HTR-8/SVneo (cell line): ENCODE measurements around the gene PTCH1.

Experiments
- DNase-seq: peaks from one replicate; pipeline ENCODE4 v3.0.0; 2011; ENCODE audit warnings: low spot score, mixed read lengths; ENCODE audit not compliant: insufficient read length
- FAIRE-seq: peaks from 2 replicates; lab custom pipeline; 2011; peaks lifted over from hg19 to GRCh38; lab: Jason Lieb, UNC

The PTCH1 gene

DNA sequence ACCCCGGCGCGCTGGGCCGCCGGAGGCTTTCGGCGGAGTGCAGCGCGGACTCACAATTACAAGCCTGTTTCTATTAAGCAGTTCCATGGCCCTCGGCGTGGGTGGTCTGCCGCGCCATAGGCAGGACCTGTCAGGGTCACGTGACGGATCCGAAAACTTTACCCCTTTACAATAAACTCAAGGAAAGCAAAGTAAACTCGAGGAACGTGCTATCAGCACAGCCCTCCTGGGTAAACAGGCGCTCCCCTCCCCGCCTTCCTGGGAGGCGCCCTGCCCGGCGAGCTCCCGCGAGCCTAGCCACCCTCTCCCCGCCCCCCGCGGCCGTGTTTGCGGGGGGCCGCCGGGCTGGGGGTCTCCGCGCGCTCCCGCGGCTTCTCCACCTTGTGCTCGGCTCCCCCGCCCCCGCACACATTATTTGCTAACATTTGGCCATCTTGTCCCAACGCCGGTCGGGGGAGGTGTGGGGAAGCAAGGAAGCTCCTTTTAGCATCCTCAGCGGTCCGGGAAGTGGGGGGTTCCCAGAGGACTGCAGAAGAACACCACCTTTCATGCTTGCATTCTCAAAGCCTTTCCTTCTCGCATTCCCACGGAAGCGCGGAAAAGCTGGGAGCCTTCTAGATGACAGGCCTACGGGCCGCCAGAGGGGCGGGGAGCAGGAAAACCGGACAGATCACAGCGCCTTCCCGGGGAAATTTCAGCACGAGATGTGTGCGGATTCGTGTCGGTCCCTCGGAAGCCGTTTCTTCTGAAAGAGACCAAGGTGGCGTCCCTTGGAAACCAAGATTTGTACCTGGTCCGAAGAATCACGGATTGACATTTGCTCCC, at the start of gene PTCH1:
Gene PTCH1 (minus strand): TSS at position 238 of the 825 bp plus-strand sequence.
- DNase-seq (no peak), FAIRE-seq (no peak)

DNA sequence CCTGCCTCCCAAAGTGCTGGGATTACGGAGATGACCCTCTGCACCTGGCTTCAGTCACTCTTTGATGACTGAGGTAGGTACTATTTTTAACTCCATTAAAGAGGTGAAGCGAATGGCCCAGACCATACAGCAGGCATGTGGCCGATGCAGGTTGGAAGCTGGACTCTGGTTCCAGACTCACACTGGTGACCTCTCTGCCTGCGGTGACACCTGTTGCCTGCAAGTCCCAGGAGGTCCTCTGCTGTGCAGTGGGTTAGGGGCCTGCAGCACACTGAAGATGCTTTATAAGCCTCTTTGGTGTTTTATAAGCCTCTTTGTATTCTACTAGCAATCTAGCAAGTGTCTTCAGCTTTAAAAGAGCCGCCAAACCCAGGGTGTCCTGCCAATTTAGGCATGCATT, 49.2 kb upstream of the PTCH1 start:
- FAIRE-seq (no peak), DNase-seq (no peak)

DNA sequence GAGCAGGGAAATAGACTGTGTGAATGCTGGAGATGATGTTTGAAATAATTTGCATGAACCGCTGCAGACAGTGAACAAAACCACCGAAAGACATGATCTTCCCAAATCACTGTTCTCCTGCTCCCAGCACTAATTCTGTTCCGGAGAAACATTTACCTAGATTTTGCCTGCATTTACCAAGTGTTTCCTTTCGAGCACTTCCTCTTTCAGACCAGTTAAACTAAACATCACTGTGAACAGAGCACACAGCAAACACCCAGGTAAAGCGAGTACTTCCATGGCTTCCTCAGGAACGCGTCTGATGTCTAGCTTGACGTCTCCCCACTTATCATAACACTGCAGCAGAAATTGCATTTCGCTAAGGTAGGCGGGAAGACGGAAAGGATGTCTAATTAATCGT, 45.1 kb upstream of the PTCH1 start:
- DNase-seq (no peak), FAIRE-seq (no peak)

DNA sequence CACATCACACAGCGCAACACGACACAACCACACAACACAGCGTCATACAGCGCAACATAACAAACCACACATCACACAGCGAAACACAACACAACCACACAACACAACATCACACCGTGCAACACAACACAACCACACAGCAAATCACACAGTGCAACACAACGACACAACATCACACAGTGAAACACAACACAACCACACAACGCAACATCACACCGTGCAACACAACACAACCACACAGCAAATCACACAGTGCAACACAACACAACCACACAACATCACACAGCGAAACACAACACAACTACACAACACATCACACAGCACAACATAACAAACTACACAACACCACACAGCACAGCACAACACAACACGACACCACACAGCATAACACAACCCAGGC, 40.4 kb upstream of the PTCH1 start:
- no peak for DNase-seq
- peak; percentile 99 for FAIRE-seq

DNA sequence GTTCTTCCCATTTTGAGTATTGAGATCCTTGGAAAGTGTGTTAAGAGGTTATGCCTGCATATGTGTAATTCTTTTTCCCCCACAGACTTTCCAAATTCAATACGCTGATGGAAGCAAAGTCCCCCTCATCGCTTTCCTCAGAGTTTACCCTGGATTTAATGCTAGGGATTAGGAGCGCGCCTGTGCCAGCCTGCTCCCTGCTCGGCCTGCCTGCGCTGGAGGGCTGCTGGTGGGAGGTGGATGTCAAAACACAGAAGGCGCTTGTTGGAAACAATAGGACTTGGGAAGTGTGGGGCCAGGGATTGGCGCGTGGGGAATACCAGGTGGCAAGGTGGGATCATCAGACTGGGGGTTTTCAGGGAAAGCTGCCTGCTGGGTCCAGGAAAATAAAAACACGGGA, 39.8 kb upstream of the PTCH1 start:
- FAIRE-seq: no peak
- no peak for DNase-seq

DNA sequence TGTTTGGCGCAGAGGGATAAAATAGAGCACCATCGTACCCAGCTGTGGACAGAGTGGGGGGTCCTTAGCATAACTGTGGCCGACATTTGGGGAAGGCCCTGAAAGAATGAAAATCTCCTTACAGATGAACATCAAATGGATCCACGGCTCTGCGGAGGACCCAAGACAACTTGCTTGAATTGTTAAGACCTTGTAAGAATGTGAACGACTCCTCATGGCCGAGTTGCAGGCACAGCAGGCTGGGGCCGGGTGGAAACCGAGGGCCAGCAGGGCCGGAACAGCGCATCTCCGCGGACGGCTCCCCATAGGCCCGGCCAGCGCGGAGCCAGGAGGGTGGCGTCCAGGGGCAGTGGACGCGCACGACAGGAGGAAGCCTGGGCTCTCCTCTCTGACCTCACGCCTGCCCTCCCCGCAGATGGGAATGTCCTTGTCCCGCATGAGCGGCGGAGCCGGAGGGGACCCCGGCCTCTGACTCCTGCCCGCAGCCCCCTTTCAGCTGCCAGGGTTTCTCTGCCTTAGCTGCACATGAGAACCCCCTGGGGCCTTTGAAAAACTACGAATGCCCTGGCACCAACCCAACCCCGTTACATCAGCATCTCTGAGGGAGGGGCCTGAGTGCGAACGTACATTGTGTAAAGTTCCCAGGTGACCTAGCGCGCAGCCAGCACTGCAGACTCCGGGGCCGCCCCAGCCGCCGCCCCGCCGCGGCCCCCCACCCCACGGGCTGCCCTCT, 36.2 kb upstream of the PTCH1 start:
- FAIRE-seq (no peak), DNase-seq (no peak)

DNA sequence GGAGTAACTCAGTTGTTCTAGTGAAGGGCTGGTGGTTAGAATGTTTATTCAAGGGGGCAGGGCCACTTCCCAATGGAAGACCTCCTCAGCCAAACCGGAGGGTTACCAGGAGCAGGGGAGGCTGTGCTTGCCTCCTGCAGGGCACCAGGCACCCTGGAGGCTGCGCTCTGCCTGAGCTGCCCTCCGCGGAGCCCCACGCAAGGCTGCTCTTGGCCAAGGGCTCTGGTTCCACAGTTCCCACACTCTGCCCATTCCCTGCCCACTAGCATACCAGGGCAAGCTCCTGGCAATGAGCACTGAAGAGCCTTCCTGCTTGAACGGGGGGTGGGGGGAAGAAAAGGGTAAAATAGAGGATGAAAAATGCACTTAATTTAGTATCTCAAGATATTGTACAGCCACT, 35.5 kb upstream of the PTCH1 start:
- FAIRE-seq (no peak), DNase-seq (no peak)

DNA sequence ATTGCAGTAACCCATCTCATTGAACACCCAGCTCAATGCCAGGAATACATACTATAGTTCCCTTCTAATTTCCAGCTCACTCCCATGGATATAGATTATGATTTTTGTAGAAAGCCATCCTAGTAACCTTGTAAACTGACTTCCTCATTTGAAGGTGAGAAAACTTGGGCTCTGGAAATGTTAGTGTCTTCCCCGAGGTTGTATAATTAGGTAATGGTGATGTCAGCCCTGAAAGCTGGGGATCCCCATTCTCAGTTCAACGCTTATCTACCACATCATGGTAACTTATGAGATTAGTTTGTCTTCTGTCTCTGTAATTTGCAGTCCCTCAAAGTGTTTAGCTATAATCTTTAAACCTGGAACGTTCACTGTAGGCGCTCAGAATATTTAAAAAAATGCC, 34.6 kb upstream of the PTCH1 start:
- no peak for DNase-seq
- FAIRE-seq: no peak

DNA sequence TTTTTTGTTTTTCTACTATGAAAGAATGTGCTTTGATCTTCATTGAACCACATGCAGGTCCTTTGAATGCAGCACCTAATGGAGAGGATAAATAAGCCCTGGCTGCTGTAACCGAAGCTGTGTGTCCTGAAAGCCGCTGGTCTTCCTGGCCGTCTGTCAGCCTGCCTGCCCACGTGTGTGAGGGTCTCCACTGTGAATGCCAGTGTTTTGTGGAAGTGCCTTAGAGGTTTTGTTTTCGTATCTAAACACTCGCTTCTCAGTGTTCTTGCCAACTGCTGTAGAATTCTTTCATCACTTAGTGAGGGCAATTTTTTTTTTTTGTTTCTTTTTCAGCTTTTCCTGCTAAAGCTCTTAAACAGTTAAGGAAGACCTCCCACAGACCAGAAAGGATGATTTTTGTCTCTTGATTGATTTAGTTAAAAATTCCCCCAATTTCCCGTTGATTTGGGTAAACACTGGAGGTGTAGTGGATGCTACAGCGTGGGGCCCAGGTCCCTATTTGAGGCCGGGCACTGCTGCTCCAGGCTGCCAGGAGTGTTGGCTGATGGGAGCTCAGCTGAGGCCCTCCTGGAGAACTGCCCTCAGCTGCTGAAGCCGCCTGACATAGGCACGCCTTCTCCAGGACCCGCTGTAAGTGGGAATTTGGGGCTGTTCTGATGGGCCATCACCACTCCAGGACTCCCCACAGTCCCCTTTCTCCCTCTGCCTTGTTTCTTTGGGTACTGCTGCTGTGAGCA, 29.2 kb upstream of the PTCH1 start:
- FAIRE-seq: no peak
- DNase-seq: no peak

DNA sequence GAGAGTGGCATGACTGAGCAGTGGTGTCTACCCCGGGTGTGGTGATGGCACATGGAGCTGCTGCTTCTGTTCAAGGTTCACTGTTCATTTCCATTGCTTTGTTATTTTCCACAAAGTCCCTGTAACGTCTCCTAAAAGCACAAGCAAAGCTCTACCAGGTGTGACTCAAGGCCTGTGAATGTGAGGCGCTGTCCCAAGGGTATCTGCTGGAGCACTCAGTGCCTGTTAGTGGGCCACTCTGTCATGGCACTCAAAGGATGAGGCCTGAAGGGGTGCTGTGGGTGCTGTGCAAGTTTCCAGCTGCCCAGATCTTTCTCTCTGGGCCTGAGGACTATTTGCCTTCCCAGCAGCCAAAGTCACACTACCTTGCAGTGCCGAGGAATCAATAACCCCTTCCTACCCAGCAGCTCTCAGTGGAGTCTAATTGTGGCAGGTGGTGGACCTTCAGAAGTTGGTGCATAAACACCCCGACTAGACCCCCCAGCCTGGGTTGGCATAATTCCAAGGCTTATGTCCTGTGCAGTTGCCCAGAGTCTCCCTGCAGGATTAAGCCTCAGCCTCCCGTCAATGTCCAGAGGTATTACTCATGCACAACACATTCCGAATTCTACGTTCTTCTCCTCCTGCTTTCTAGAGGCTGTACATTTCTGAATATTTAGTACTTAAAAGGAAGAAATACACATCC, 17.4 kb upstream of the PTCH1 start:
- DNase-seq: no peak
- FAIRE-seq: no peak

DNA sequence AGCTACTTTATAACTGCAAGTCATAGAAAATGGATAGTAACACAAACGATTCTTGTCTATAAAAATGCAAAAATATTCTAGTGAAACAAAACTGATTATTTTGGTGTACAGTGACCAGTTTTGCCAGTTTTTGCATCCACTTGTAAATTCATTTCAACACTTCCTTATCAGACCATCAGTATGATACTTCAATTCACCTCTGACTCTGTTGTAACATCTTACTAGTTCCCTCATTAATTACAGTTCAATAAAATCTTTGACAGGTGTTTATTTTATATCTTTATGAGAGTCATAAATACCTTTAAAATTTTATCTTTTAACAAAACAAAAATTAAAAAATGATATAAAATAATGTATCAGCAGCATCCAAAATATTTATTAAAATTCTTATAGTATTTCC, 13.1 kb upstream of the PTCH1 start:
- no peak for DNase-seq
- FAIRE-seq: no peak

DNA sequence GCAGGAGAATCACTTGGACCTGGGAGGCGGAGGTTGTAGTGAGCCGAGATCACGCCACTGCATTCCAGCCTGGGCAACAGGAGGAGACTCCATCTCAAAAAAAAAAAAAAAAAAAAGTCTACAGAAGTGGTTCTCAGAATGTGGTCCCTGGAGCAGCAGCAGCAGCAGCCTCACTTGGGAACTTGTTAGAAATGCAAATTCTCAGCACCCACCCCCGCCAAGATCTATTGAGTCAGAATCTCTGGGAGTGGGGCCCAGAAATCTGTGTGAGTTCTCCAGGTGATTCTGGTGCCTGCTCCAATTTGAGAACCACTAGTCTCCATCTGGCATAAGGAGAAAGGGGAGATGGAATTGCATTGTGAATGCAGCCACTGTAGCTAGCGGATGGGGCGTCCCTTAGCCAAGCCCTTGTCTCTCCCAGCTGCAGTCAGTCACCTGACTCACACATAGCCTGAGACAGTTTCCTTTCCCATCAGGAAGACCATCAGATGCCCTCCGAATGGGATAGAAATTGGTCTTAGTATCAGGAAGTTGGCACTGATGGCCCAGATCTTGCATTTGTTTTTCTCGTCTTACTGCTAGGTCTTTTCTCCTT, 12.2 kb upstream of the PTCH1 start:
- FAIRE-seq (no peak), DNase-seq (no peak)

DNA sequence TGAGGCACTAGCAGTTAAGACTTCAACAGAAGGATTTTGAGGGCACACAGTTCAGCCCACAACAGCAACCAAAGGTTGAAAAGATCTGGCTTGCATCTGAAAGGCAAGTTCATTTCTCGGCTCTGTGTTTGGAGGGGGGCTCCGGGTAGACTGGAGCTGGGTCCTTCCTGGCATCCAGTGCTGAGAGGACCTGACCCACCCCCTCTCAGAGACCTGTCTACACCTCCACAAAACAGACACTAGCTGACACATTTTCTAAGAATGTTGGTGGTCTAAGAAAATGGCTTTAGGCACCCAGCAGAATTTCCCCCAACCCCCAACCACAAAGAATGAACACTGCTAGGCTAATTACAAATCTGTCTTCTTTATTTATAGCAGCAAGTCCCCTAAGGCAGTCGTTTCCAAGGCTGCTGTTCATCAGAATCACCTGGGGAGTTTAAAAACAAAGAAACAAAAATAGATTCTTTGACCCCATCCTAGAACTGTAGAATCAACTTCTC, 6.2 kb upstream of the PTCH1 start:
- no peak for DNase-seq
- no peak for FAIRE-seq

DNA sequence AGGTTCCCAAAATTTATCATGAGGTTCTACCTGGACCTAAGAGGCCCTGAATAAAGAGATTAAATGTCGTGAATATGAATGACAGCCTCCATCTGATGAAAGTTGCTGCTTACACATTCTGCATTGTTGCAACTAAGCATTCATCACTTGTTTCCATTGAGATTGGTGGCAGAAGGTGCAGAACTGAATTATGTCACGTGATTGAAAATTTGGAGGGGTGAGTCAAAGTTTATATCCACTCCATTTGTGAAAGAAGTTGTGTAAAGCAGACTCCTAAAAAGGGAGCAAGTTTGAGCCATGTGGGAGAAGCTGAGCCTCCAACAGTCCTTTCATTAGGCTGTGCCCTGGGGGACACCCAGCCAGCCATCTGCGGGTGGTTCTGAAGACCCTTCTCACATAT, 4.9 kb upstream of the PTCH1 start:
- FAIRE-seq: no peak

DNA sequence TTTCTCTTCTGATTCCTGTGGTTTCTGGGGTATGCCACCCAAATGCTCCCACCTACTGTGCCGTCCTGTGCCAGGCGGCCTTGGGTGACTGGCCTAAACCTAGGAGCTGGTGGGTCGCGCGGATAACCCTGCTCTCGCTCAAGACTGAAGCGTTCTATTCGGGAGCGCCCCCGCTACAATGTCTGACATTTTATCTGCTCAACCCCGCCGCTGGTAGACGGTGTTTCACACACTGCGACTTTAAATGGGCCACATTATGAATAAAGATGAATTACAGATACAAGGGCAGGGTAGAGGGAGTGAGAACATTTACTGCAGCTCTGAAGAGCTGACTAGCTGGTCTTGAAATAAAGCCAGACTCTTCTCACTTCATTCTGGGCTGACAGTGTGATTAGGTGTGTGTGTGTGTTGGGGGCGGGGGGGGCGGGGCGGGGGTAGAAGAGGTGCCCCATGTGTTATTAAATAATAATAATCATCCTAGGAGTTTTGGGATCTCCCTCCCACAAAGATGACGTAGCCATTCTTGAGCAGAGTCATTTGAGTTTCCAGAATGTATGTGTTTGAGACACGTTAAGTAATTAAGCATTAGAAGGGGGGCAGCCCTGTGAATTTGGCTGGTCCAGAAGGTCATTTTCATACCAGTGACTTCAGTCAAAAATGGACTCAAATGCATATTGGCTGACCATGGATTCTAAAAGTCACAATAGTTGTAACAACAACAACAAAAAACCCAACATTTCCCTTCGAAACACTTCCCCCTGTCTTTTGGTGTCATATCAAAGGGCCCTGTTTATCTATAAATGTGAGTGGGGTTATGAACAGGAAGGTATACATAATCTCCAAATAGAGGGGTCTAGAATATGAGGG, 1.0 kb upstream of the PTCH1 start:
- DNase-seq (no peak), FAIRE-seq (no peak)

More for the DNA sequence above, 4.9 kb upstream of the PTCH1 start:
- no peak for DNase-seq

DNA sequence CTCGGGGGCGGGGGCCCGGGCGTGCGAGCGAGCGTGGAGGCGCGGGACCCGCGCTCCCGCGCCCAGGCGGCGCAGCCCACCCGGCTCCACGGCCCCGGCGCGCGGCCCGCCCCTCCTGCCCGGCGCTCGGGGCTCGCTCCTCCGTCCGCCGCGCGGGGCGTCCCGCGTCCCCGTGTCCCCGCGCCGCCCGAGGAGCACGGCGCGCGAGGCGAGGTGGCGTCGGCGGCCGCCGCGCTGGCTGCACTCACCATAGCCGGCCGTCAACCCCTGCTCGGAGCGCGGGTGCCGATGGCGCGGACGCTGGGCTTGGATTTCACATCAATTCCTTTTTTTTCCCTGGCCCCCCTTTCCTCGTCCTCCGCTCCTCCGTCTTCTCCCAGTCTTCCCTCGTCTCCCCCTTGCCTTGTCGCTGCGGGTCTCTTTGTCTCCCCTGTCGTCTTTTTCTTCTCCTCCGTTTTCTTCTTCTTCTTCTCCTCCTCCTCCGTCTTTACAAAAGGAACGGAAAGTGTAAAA, 494 bp downstream of the PTCH1 start:
- FAIRE-seq: no peak
- DNase-seq: no peak

DNA sequence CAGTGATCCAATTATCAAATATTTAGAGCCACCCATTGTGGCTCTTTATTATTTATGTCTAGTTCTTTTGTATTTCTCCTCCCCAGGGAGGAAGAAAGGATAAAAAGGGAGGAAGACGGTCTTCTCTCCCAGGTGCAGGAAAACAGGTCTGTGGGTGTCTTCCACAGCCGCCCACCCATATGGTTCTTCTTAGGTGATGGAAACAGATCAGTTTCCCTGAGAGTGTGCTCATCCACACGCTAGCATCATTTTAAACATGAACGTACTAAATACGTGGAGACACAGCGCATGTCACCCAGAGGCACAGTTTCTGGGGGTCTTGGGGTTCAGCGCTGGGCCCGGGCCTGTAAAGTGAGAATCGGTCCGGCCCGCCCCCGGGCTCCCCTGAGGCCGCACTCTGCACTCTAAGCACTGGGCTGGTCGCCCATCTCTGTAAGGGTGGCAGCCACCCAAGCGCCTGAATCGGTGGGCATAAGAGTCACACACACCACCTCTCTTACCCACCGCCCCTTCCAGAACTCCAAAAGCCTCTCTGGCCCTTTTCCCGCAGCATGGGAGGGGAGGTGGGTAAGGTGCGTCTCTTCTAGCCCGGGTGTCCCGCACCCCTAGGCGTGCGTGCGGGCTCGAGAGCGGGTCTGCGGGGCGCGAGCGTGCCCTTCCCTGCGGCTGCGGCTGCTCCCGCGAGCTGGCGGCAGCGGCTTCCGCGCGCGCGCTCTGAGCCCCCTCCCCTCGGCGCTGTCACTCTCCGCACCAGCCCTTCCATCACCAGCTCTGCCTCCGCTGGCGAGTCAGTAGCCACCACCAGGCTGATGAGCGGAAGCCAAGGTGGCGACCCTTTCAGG, 1.3 kb downstream of the PTCH1 start:
- no peak for DNase-seq
- FAIRE-seq: no peak

DNA sequence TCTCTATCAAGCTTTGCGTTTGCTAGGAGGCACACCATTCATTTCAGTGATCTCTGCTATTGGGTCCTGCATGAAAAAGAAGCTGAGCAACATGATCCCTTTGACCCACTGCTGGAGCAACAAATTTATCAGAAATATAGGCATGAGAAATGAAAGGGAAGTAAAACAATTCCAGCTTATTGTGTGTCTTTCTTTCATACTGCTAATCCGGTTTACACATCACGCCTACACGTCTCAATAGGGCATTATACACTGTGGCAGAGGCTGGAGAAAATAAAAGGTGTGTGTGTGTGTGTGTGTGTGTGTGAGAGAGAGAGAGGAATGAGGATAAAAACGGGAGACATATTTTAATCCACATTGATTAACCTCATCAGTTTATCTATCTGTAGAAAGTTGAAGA, 2.4 kb downstream of the PTCH1 start:
- no peak for DNase-seq
- FAIRE-seq: no peak
